RWPE2 (cell line): Measurements from ENCODE around the gene COL15A1.

ENCODE experiments used
- ATAC-seq: fragments of 200-7000 bp; cut with Tn5 transposase; 3 replicates; pipeline ENCODE4 v1.9.1; 2021; ENCODE audit warnings: low read depth
- DNase-seq: peaks from one replicate; pipeline ENCODE4 v3.0.0-alpha.2; 2020; ENCODE audit warnings: low spot score
- H3K27ac ChIP-seq: fragments of 450-650 bp; 2 replicates; pipeline ENCODE4 v1.5.1; 2017; ENCODE audit warnings: mild to moderate bottlenecking; ENCODE audit not compliant: poor library complexity, severe bottlenecking
- H3K27me3 ChIP-seq: fragments of 250-450 bp; sonication (Bioruptor Pico); 2 replicates; pipeline ENCODE4 v1.5.1; 2021; ENCODE audit warnings: mild to moderate bottlenecking, moderate library complexity; ENCODE audit not compliant: insufficient read depth, poor library complexity, severe bottlenecking
- H3K36me3 ChIP-seq: fragments of 250-450 bp; sonication (Bioruptor Pico); 2 replicates; pipeline ENCODE4 v1.5.1; 2020; ENCODE audit warnings: low read depth, mild to moderate bottlenecking, moderate library complexity
- H3K4me1 ChIP-seq: fragments of 250-450 bp; sonication (Bioruptor Pico); 2 replicates; pipeline ENCODE4 v1.5.1; 2021; ENCODE audit warnings: mild to moderate bottlenecking, moderate library complexity; ENCODE audit not compliant: insufficient read depth, poor library complexity, severe bottlenecking
- H3K4me3 ChIP-seq: fragments of 250-450 bp; sonication (Bioruptor Pico); 2 replicates; pipeline ENCODE4 v1.5.1; 2021; ENCODE audit warnings: mild to moderate bottlenecking, moderate library complexity; ENCODE audit not compliant: severe bottlenecking
- H3K9me3 ChIP-seq: fragments of 250-450 bp; sonication (Bioruptor Pico); 2 replicates; pipeline ENCODE4 v1.5.1; 2021; ENCODE audit warnings: mild to moderate bottlenecking, moderate library complexity; ENCODE audit not compliant: severe bottlenecking
- TF ChIP-seq, protein P1 (sequence below): fragments of 450-650 bp; IDR thresholded peaks from one replicate; pipeline ENCODE4 v1.5.1; 2017; ENCODE audit warnings: mild to moderate bottlenecking, moderate library complexity; ENCODE audit not compliant: poor library complexity, severe bottlenecking

COL15A1 gene

DNA sequence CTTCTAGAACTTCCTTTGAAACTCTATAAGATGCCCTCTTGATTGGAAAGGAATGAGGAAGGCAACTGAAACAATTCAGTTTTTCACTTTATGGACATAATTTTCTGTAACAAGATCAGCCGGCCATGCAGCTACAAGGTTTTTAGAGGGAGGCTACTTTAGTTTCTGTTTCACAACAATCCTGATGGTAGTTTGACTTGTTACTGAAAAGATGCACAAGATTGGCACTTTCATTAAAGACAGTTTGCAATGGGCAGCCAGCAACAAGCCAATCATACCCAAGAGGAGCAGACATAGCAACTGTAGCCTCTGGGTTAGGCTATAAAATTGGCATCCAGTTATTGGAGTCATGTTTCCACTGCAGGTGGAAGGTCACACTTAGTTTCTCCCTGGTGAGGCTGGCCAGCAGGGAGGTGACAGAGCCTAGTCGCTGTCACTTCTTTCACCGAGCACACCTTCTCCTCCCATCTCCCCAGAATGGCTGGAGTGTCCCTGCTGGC, 87.0 kb downstream of the COL15A1 start:
- DNase-seq (no peak), ATAC-seq (no peak)
- H3K36me3 ChIP-seq = no peaks in the 10 kb centered on the region
- H3K4me1 ChIP-seq = peaks cover 7% of the 10 kb centered on the region
- no peaks in the 10 kb centered on the region for H3K9me3 ChIP-seq
- no peak overlapping the region for H3K4me3 ChIP-seq
- H3K27ac ChIP-seq = peak overlapping the region; percentile 26
- TF ChIP-seq, protein P1, sequence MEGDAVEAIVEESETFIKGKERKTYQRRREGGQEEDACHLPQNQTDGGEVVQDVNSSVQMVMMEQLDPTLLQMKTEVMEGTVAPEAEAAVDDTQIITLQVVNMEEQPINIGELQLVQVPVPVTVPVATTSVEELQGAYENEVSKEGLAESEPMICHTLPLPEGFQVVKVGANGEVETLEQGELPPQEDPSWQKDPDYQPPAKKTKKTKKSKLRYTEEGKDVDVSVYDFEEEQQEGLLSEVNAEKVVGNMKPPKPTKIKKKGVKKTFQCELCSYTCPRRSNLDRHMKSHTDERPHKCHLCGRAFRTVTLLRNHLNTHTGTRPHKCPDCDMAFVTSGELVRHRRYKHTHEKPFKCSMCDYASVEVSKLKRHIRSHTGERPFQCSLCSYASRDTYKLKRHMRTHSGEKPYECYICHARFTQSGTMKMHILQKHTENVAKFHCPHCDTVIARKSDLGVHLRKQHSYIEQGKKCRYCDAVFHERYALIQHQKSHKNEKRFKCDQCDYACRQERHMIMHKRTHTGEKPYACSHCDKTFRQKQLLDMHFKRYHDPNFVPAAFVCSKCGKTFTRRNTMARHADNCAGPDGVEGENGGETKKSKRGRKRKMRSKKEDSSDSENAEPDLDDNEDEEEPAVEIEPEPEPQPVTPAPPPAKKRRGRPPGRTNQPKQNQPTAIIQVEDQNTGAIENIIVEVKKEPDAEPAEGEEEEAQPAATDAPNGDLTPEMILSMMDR = no peak
- H3K27me3 ChIP-seq = no peaks in the 10 kb centered on the region

DNA sequence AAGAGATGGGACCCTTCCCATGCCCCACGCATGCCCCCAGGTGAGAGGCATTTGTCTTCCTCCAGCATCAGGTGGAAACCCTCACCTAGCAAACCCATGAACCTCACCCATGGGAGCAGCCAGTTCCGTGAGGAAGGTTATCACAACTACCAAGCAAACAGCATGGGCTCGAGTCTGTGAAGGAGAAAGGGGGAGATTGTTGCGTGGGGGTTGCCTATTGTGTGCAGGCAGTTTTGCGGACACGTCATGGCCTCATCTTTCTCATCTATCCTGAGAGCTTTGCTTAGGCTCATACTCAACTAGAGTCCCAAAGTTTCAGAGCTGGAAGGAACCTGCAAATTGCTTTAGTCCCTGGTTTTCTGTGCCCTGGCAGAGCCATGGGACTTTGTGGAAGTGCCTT, 87.6 kb downstream of the COL15A1 start:
- ATAC-seq (no peak), DNase-seq (no peak)
- peaks cover 7% of the 10 kb centered on the region for H3K4me1 ChIP-seq
- no peaks in the 10 kb centered on the region for H3K9me3 ChIP-seq
- no peaks in the 10 kb centered on the region for H3K27me3 ChIP-seq
- H3K4me3 ChIP-seq = no peak overlapping the region
- H3K27ac ChIP-seq = no peak overlapping the region
- no peaks in the 10 kb centered on the region for H3K36me3 ChIP-seq
- TF ChIP-seq, protein P1 = no peak

DNA sequence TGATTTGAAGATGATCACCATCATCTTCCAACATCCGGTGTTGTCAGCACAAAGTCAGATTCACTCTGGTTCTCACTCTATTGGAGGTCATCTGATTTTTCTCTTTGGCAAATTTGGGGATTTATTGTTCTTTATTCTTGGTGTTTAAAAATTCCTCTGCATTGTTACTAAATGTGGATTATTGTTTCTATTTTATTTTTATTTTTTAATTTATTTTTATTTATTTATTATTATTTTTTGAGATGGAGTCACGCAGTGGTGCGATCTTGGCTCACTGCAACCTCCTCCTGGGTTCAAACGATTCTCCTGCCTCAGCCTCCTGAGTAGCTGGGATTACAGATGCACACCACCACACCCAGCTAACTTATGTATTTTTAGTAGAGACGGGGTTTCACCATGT, 88.3 kb downstream of the COL15A1 start:
- Histone ChIP-seq H3K4me3 (no peak overlapping the region), H3K27ac (no peak overlapping the region), H3K9me3 (no peaks in the 10 kb centered on the region), H3K36me3 (no peaks in the 10 kb centered on the region), H3K4me1 (peaks cover 7% of the 10 kb centered on the region), H3K27me3 (no peaks in the 10 kb centered on the region)
- ATAC-seq (no peak), DNase-seq (no peak)
- TF ChIP-seq, protein P1 = no peak

DNA sequence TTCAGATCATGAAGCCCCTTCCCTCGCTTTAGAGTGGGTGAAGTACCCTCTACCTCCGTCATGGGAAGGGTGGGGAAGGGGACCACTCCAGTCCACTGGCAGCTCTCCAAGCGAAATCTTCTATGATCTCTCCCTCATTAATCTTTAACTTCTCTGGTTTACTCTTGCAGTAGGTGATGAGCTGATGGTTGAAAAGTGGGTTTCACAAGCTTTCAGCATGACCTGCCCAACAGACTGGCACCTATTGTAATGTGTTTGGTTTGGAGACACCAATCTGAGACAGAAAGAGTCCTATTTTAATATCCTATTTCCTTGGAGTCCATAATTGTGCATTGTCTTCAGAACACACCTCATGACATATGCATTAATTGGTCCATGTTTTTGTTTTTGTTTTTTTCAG, 90.4 kb downstream of the COL15A1 start:
- TF ChIP-seq, protein P1 = no peak
- Histone ChIP-seq H3K4me1 (peaks cover 7% of the 10 kb centered on the region), H3K27me3 (no peaks in the 10 kb centered on the region), H3K9me3 (no peaks in the 10 kb centered on the region), H3K36me3 (no peaks in the 10 kb centered on the region), H3K27ac (no peak overlapping the region), H3K4me3 (no peak overlapping the region)
- no peak for ATAC-seq
- no peak for DNase-seq

DNA sequence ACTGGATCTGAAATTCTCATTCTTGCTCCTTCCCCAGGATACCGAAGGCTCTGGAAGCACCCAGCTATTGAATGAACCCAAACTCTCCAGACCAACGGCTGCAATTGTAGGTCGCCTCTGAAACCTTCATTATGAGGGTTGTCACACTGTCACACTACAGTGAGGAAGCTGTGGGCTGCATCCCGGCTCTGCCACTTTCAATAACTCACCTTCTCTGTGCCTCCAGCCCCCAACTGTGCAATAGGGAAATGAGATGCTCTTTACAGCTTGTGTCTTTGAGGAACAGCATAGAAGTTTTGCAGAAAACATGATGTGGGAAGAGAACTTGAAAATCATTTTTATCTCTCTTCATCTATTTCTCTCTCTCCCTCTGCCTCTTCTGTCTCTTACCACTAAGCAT, 91.6 kb downstream of the COL15A1 start:
- Histone ChIP-seq H3K4me1 (no peaks in the 10 kb centered on the region), H3K27ac (no peak overlapping the region), H3K36me3 (no peaks in the 10 kb centered on the region), H3K27me3 (no peaks in the 10 kb centered on the region), H3K4me3 (no peak overlapping the region), H3K9me3 (no peaks in the 10 kb centered on the region)
- TF ChIP-seq, protein P1 = no peak
- DNase-seq (no peak), ATAC-seq (no peak)
